AG08395 (cell line): Measurements from ENCODE around the gene BCL11B.

Source experiments
- DNase-seq: peaks from one replicate; pipeline ENCODE4 v3.0.0; 2012; ENCODE audit warnings: mixed read lengths, low spot score

The BCL11B gene

GRCh38 chr14:99134516-99135046 is 137.4 kb downstream of the BCL11B start:
- no peak for DNase-seq

- DNase-seq: no peak
Measured at GRCh38 chr14:99133636-99134515, 138.1 kb downstream of the BCL11B start.

GRCh38 chr14:99132821-99133635 is 139.0 kb downstream of the BCL11B start:
- peak; percentile 20 for DNase-seq

GRCh38 chr14:99131632-99132271 is 140.2 kb downstream of the BCL11B start:
- DNase-seq: no peak

GRCh38 chr14:99129998-99130397 is 142.0 kb downstream of the BCL11B start:
- no peak for DNase-seq

GRCh38 chr14:99129211-99129696 is 142.7 kb downstream of the BCL11B start:
- no peak for DNase-seq

- no peak for DNase-seq
Measured at GRCh38 chr14:99128185-99128584, 143.8 kb downstream of the BCL11B start.

- DNase-seq: no peak
Measured at GRCh38 chr14:99127651-99128167, 144.3 kb downstream of the BCL11B start.

GRCh38 chr14:99125616-99126431 is 146.2 kb downstream of the BCL11B start:
- DNase-seq: no peak

GRCh38 chr14:99125113-99125512 is 146.9 kb downstream of the BCL11B start:
- no peak for DNase-seq

GRCh38 chr14:99124482-99125105 is 147.4 kb downstream of the BCL11B start:
- DNase-seq: no peak

- DNase-seq: no peak
Measured at GRCh38 chr14:99123208-99123870, 148.7 kb downstream of the BCL11B start.

- no peak for DNase-seq
Measured at GRCh38 chr14:99122521-99123125, 149.4 kb downstream of the BCL11B start.

GRCh38 chr14:99121319-99121875 is 150.6 kb downstream of the BCL11B start:
- no peak for DNase-seq

- DNase-seq: no peak
Measured at GRCh38 chr14:99120526-99121318, 151.3 kb downstream of the BCL11B start.

GRCh38 chr14:99119554-99120525 is 152.2 kb downstream of the BCL11B start:
- DNase-seq: no peak
